CD4-positive, alpha-beta memory T cell (primary cell): ENCODE results near the gene ASIC5. TPM values are rescaled to one million over a fixed set of nuclear protein-coding genes. Genes with fewer than 3 reads are reported as not detected.

Experiments
- CTCF ChIA-PET: fragments of 350-600 bp; sonication (Branson Sonifier 250); formaldehyde crosslinking; loops from one replicate; lab custom pipeline; 2021; ENCODE audit warnings: inconsistent platforms; ENCODE audit not compliant: partially characterized antibody; lab: Charles Lee
- POLR2A ChIA-PET: fragments of 350-600 bp; sonication (Branson Sonifier 250); formaldehyde crosslinking; loops from one replicate; lab custom pipeline; 2021; ENCODE audit not compliant: partially characterized antibody; lab: Charles Lee
- DNase-seq, 5 donors: peaks; one replicate each; pipeline versions ENCODE4 v3.0.0 to v3.0.0-alpha.2; 2020 to 2022; ENCODE audit warnings: mixed read lengths in 1 of 5
- H3K27ac ChIP-seq: one replicate; pipeline ENCODE4 v1.7.0; 2013; ENCODE audit warnings: low read depth, low read length
- H3K27me3 ChIP-seq: 2 replicates; pipeline ENCODE4 v1.7.0; 2013; ENCODE audit warnings: mild to moderate bottlenecking, low read length, moderate library complexity; ENCODE audit not compliant: insufficient read depth
- H3K36me3 ChIP-seq: 2 replicates; pipeline ENCODE4 v1.7.0; 2013; ENCODE audit warnings: mild to moderate bottlenecking, low read length, moderate library complexity; ENCODE audit not compliant: insufficient read depth
- H3K4me1 ChIP-seq: 2 replicates; pipeline ENCODE4 v1.7.0; 2013; ENCODE audit warnings: mild to moderate bottlenecking, low read length, moderate library complexity; ENCODE audit not compliant: insufficient read depth
- H3K4me3 ChIP-seq, 2 donors: one replicate each; pipeline ENCODE4 v1.7.0; 2013; ENCODE audit warnings: low read length in 2 of 2, mild to moderate bottlenecking in 1 of 2
- H3K9me3 ChIP-seq, 2 donors: one replicate each; pipeline ENCODE4 v1.7.0; 2013; ENCODE audit warnings: low read length in 2 of 2, control low read depth in 1 of 2; ENCODE audit not compliant: control insufficient read depth in 1 of 2
- H3K27ac Mint-ChIP-seq, 7 donors: one replicate each; pipeline ENCODE4 v1.8.0; 2020 to 2021; ENCODE audit warnings: mixed read lengths in 7 of 7, mild to moderate bottlenecking in 6 of 7, inconsistent platforms in 3 of 7, moderate library complexity in 3 of 7
- H3K27me3 Mint-ChIP-seq, 2 donors: one replicate each; pipeline ENCODE4 v1.8.0; 2020 to 2021; ENCODE audit warnings: mixed read lengths in 2 of 2
- H3K36me3 Mint-ChIP-seq, 2 donors: one replicate each; pipeline ENCODE4 v1.8.0; 2020 to 2021; ENCODE audit warnings: mixed read lengths in 2 of 2, inconsistent platforms in 1 of 2, mild to moderate bottlenecking in 1 of 2
- H3K4me1 Mint-ChIP-seq, 4 donors: one replicate each; pipeline ENCODE4 v1.8.0; 2020 to 2021; ENCODE audit warnings: mixed read lengths in 4 of 4, mild to moderate bottlenecking in 1 of 4
- H3K4me3 Mint-ChIP-seq, 8 donors: one replicate each; pipeline ENCODE4 v1.8.0; 2020 to 2021; ENCODE audit warnings: mixed read lengths in 8 of 8, mild to moderate bottlenecking in 7 of 8, moderate library complexity in 6 of 8, inconsistent platforms in 3 of 8
- H3K9me3 Mint-ChIP-seq, 8 donors: one replicate each; pipeline ENCODE4 v1.8.0; 2020 to 2021; ENCODE audit warnings: mixed read lengths in 8 of 8, mild to moderate bottlenecking in 5 of 8, inconsistent platforms in 3 of 8, moderate library complexity in 1 of 8
- intact Hi-C: fragments of 100-400 bp; cut with micrococcal nuclease; formaldehyde crosslinking; loops from one replicate; pipeline ENCODE4 v1.15.1; 2023
- polyA plus RNA-seq, 2 donors: library from polyadenylated mRNA; unstranded; fragments of 300-500 nt; fragmentation: Illumina TruSeq; gene quantifications; one replicate each; pipeline ENCODE4 v1.2.3, GENCODE V29; 2021
- total RNA-seq, 2 experiments: library from RNA; stranded (reverse); gene quantifications; one replicate each; pipeline ENCODE4 v1.2.3, GENCODE V29; 2021

ASIC5 gene
- total and polyA plus RNA-seq, 4 experiments from 2014 or later = not detected

GRCh38 chr4:155822572-155822971, 43.5 kb downstream of the ASIC5 start:
- no peaks in the 10 kb centered on the region for H3K4me1 ChIP-seq
- no peaks in the 10 kb centered on the region for H3K9me3 Mint-ChIP-seq
- peaks cover 1 to 4% of the 10 kb centered on the region in 2 donors for H3K27me3 Mint-ChIP-seq
- H3K36me3 ChIP-seq = no peaks in the 10 kb centered on the region
- H3K9me3 ChIP-seq = no peaks in the 10 kb centered on the region
- DNase-seq = no peak
- POLR2A ChIA-PET = no interaction called here
- H3K4me1 Mint-ChIP-seq = no peaks in the 10 kb centered on the region
- CTCF ChIA-PET = no interaction called here
- H3K36me3 Mint-ChIP-seq = no peaks in the 10 kb centered on the region
- H3K27ac ChIP-seq = no peak overlapping the region
- H3K27me3 ChIP-seq = no peaks in the 10 kb centered on the region
- H3K4me3 ChIP-seq = no peak overlapping the region
- intact Hi-C loops = no loop called here
- no peak overlapping the region for H3K4me3 Mint-ChIP-seq
- H3K27ac Mint-ChIP-seq = no peak overlapping the region

- no peaks in the 10 kb centered on the region for H3K9me3 Mint-ChIP-seq
- CTCF ChIA-PET = interaction anchor here (1.3 kb wide), 1 partner anchor 11 kb away, joined by 4 read pairs; no protein-coding TSS in a partner anchor
- no peak overlapping the region for H3K4me3 ChIP-seq
- no peak overlapping the region for H3K27ac Mint-ChIP-seq
- H3K4me1 ChIP-seq = no peaks in the 10 kb centered on the region
- H3K9me3 ChIP-seq = no peaks in the 10 kb centered on the region
- no peak overlapping the region for H3K27ac ChIP-seq
- no peak for DNase-seq
- intact Hi-C loops = no loop called here
- H3K27me3 ChIP-seq = no peaks in the 10 kb centered on the region
- no peaks in the 10 kb centered on the region for H3K36me3 Mint-ChIP-seq
- H3K4me3 Mint-ChIP-seq = no peak overlapping the region
- H3K4me1 Mint-ChIP-seq = no peaks in the 10 kb centered on the region
- POLR2A ChIA-PET = no interaction called here
- H3K27me3 Mint-ChIP-seq = peaks cover 1 to 4% of the 10 kb centered on the region in 2 donors
- H3K36me3 ChIP-seq = no peaks in the 10 kb centered on the region
These were observed 45.1 kb downstream of the ASIC5 start for GRCh38 chr4:155820887-155821518.

- no peaks in the 10 kb centered on the region for H3K9me3 Mint-ChIP-seq
- no peaks in the 10 kb centered on the region for H3K9me3 ChIP-seq
- ChIA-PET POLR2A (no interaction called here), CTCF (no interaction called here)
- no peak overlapping the region for H3K4me3 ChIP-seq
- H3K27me3 Mint-ChIP-seq = peaks cover 0 to 4% of the 10 kb centered on the region in 2 donors
- H3K27ac ChIP-seq = no peak overlapping the region
- no peaks in the 10 kb centered on the region for H3K4me1 ChIP-seq
- H3K4me1 Mint-ChIP-seq = no peaks in the 10 kb centered on the region
- intact Hi-C loops = no loop called here
- H3K27ac Mint-ChIP-seq = no peak overlapping the region
- no peak overlapping the region for H3K4me3 Mint-ChIP-seq
- no peaks in the 10 kb centered on the region for H3K36me3 ChIP-seq
- DNase-seq = no peak
- no peaks in the 10 kb centered on the region for H3K36me3 Mint-ChIP-seq
- H3K27me3 ChIP-seq = no peaks in the 10 kb centered on the region
These were observed 47.0 kb downstream of the ASIC5 start for GRCh38 chr4:155819066-155819465.

- Histone ChIP-seq H3K27ac (no peak overlapping the region), H3K36me3 (no peaks in the 10 kb centered on the region), H3K4me1 (no peaks in the 10 kb centered on the region), H3K27me3 (no peaks in the 10 kb centered on the region), H3K4me3 (no peak overlapping the region), H3K9me3 (no peaks in the 10 kb centered on the region)
- CTCF ChIA-PET = no interaction called here
- H3K27ac Mint-ChIP-seq = no peak overlapping the region
- no peaks in the 10 kb centered on the region for H3K9me3 Mint-ChIP-seq
- no peak overlapping the region for H3K4me3 Mint-ChIP-seq
- POLR2A ChIA-PET = no interaction called here
- intact Hi-C loops = no loop called here
- H3K4me1 Mint-ChIP-seq = no peaks in the 10 kb centered on the region
- H3K36me3 Mint-ChIP-seq = no peaks in the 10 kb centered on the region
- no peak for DNase-seq
- H3K27me3 Mint-ChIP-seq = peaks cover 0 to 4% of the 10 kb centered on the region in 2 donors
These were observed 47.4 kb downstream of the ASIC5 start for GRCh38 chr4:155818639-155819038.

- Histone ChIP-seq H3K4me3 (no peak overlapping the region), H3K27me3 (no peaks in the 10 kb centered on the region), H3K4me1 (no peaks in the 10 kb centered on the region), H3K36me3 (no peaks in the 10 kb centered on the region), H3K9me3 (no peaks in the 10 kb centered on the region), H3K27ac (no peak overlapping the region)
- intact Hi-C loops = no loop called here
- no peak overlapping the region for H3K27ac Mint-ChIP-seq
- POLR2A ChIA-PET = no interaction called here
- H3K36me3 Mint-ChIP-seq = no peaks in the 10 kb centered on the region
- no peak for DNase-seq
- H3K4me3 Mint-ChIP-seq = no peak overlapping the region
- H3K27me3 Mint-ChIP-seq = peaks cover 0 to 1% of the 10 kb centered on the region in 2 donors
- CTCF ChIA-PET = interaction anchor here (1.1 kb wide), 2 partner anchors 10 kb away, joined by 3 to 4 read pairs; no protein-coding TSS in a partner anchor
- no peaks in the 10 kb centered on the region for H3K9me3 Mint-ChIP-seq
- H3K4me1 Mint-ChIP-seq = no peaks in the 10 kb centered on the region
These were observed 55.0 kb downstream of the ASIC5 start for GRCh38 chr4:155811083-155811482.

- H3K27ac Mint-ChIP-seq = no peak overlapping the region
- CTCF ChIA-PET = interaction anchor here (1.1 to 2.2 kb wide), 3 partner anchors 9 to 143 kb away, joined by 3 to 15 read pairs (median 4); partner anchors contain the start of gene CTSO
- DNase-seq = peak in 4 of 5 donors; percentile 36 to 53 (median 36)
These were observed 56.2 kb downstream of the ASIC5 start for GRCh38 chr4:155809835-155810234.

GRCh38 chr4:155807021-155807420, 59.1 kb downstream of the ASIC5 start:
- ChIA-PET POLR2A (no interaction called here), CTCF (interaction anchor here (1.1 kb wide), 1 partner anchor 146 kb away, joined by 3 read pairs; no protein-coding TSS in a partner anchor)
- no peaks in the 10 kb centered on the region for H3K27me3 ChIP-seq
- no peaks in the 10 kb centered on the region for H3K36me3 Mint-ChIP-seq
- DNase-seq = no peak
- H3K36me3 ChIP-seq = no peaks in the 10 kb centered on the region
- no peaks in the 10 kb centered on the region for H3K4me1 Mint-ChIP-seq
- peaks cover 0 to 2% (median 0%) of the 10 kb centered on the region in 8 donors for H3K9me3 Mint-ChIP-seq
- intact Hi-C loops = no loop called here
- H3K27ac ChIP-seq = no peak overlapping the region
- H3K27me3 Mint-ChIP-seq = peaks cover 0 to 3% of the 10 kb centered on the region in 2 donors
- no peak overlapping the region for H3K27ac Mint-ChIP-seq
- no peaks in the 10 kb centered on the region for H3K9me3 ChIP-seq
- H3K4me3 Mint-ChIP-seq = no peak overlapping the region
- H3K4me3 ChIP-seq = no peak overlapping the region
- no peaks in the 10 kb centered on the region for H3K4me1 ChIP-seq

More at GRCh38 chr4:155809835-155810234, 56.2 kb downstream of the ASIC5 start:
- no peak overlapping the region for H3K4me3 ChIP-seq
- H3K4me3 Mint-ChIP-seq = no peak overlapping the region
- no peaks in the 10 kb centered on the region for H3K4me1 Mint-ChIP-seq
- POLR2A ChIA-PET = no interaction called here
- H3K9me3 ChIP-seq = no peaks in the 10 kb centered on the region
- H3K27me3 Mint-ChIP-seq = peaks cover 0 to 3% of the 10 kb centered on the region in 2 donors
- no peaks in the 10 kb centered on the region for H3K36me3 ChIP-seq
- no peak overlapping the region for H3K27ac ChIP-seq
- H3K4me1 ChIP-seq = no peaks in the 10 kb centered on the region
- H3K36me3 Mint-ChIP-seq = no peaks in the 10 kb centered on the region
- H3K27me3 ChIP-seq = no peaks in the 10 kb centered on the region
- H3K9me3 Mint-ChIP-seq = no peaks in the 10 kb centered on the region
- intact Hi-C loops = loop anchor here (1.0 kb wide), 1 partner anchor 143 kb away; the partner anchor contains the start of gene CTSO
